Gastroesophageal sphincter (tissue), 4 donors: ENCODE data around the gene CCL17. TPM values are rescaled to one million over a fixed set of nuclear protein-coding genes. Genes with fewer than 3 reads are reported as not detected.
"Not testable (repeated sequence)": the region's sequence is repeated elsewhere in the genome, so short reads cannot be mapped to it uniquely, and the experiment has no call there.

ENCODE experiments used
- ATAC-seq: fragments of 150-250 bp; one replicate; pipeline ENCODE4 v1.9.1; 2016; ENCODE audit warnings: mild to moderate bottlenecking, moderate library complexity
- H3K27ac ChIP-seq, 4 donors: fragments of 200-600 bp; sonication (generic) in 3 of 4; 1 replicate in 3 of 4; 2 replicates in 1 of 4; pipeline ENCODE4 v1.5.1; 2016 to 2019
- H3K27me3 ChIP-seq: fragments of 200-600 bp; sonication (generic); one replicate; pipeline ENCODE4 v1.5.1; 2019
- H3K36me3 ChIP-seq, 2 donors: fragments of 200-600 bp; sonication (generic); one replicate each; pipeline ENCODE4 v1.5.1; 2019; ENCODE audit warnings: control low read depth in 1 of 2
- H3K4me1 ChIP-seq, 3 donors: fragments of 200-600 bp; sonication (generic); 1 replicate in 2 of 3; 2 replicates in 1 of 3; pipeline ENCODE4 v1.5.1; 2016 to 2019; ENCODE audit warnings: control low read depth in 2 of 3
- H3K4me3 ChIP-seq, 2 donors: fragments of 200-600 bp; sonication (generic); one replicate each; pipeline ENCODE4 v1.5.1; 2019; ENCODE audit warnings: mild to moderate bottlenecking in 1 of 2, moderate library complexity in 1 of 2
- H3K9me3 ChIP-seq, 3 donors: fragments of 200-600 bp; sonication (generic); one replicate each; pipeline ENCODE4 v1.5.1; 2017 to 2019; ENCODE audit warnings: control low read depth in 2 of 3
- CTCF ChIP-seq, 4 experiments: fragments of 200-600 bp in 2 of 4; fragments of 450-650 bp in 2 of 4; sonication (generic) in 1 of 4; IDR thresholded peaks; one replicate each; pipeline ENCODE4 v1.5.1; 2017 to 2019; ENCODE audit warnings: antibody characterized with exemption in 4 of 4, mild to moderate bottlenecking in 2 of 4, moderate library complexity in 2 of 4
- EP300 ChIP-seq: sonication (generic); formaldehyde crosslinking; IDR thresholded peaks from one replicate; pipeline ENCODE4 v1.6.1; 2017; ENCODE audit warnings: antibody characterized with exemption, mild to moderate bottlenecking
- POLR2A ChIP-seq, 2 donors: fragments of 450-650 bp; IDR thresholded peaks; one replicate each; pipeline ENCODE4 v1.6.1; 2017; ENCODE audit warnings: antibody characterized with exemption in 2 of 2, mild to moderate bottlenecking in 2 of 2, moderate library complexity in 1 of 2
- POLR2AphosphoS5 ChIP-seq: sonication (generic); formaldehyde crosslinking; IDR thresholded peaks from one replicate; pipeline ENCODE4 v1.6.1; 2017; ENCODE audit warnings: antibody characterized with exemption
- WGBS, 2 donors: methylation state at CpG; one replicate each; pipeline ENCODE4 v1.1.5; 2018; ENCODE audit warnings: low coverage in 1 of 2; 5-methylcytosine and 5-hydroxymethylcytosine counted together
- total RNA-seq, 4 donors: library from RNA; depleted of rRNA; stranded (reverse); fragments of >200 nt; gene quantifications; one replicate each; pipeline ENCODE4 v1.1.0, GENCODE V29; 2016

CCL17 gene
- total RNA-seq, 4 donors from 2014 or later, result not detected

DNA sequence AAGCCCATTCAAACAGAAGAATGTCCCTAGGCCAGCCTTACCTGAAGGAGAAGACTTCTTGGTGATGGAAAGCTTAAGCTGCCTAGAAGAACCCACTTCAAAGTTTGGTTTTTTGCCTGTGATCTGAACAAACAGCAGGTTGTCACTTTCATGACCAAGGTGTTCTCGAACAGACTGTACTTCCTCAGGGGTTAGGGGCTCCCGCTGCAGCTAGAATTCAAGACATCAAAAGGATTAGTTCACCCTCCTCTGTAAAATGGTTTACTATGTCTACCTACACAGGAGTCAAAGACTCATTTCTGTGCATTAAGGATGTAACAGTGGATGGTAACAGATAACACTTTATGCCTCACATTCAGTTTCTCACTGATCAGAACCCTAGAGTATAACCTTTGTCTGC lies 29.4 kb downstream of the CCL17 start:
- ATAC-seq, result no peak
- TF ChIP-seq POLR2AphosphoS5 (no peak), CTCF (IDR thresholded peaks at IDR 0.05) (no peak), POLR2A (IDR thresholded peaks at IDR 0.05) (no peak)
- WGBS, 2 donors, result 72 to 100% methylated on average over 1 to 2 of the region's 2 CpGs
- no peaks in the 10 kb centered on the region for H3K27me3 ChIP-seq
- H3K4me3 ChIP-seq, result no peak overlapping the region
- no peak overlapping the region for H3K27ac ChIP-seq
- no peaks in the 10 kb centered on the region for H3K4me1 ChIP-seq
- H3K36me3 ChIP-seq, result peaks cover 8 to 100% of the 10 kb centered on the region in 2 donors
- no peaks in the 10 kb centered on the region for H3K9me3 ChIP-seq

GRCh38 chr16:57435838-57436237 lies 31.3 kb downstream of the CCL17 start:
- Histone ChIP-seq H3K36me3 (peaks cover 6 to 100% of the 10 kb centered on the region in 2 donors), H3K4me3 (no peak overlapping the region), H3K4me1 (no peaks in the 10 kb centered on the region), H3K27me3 (no peaks in the 10 kb centered on the region), H3K27ac (no peak overlapping the region), H3K9me3 (no peaks in the 10 kb centered on the region)
- TF ChIP-seq POLR2AphosphoS5, result no peak
- TF ChIP-seq POLR2A (IDR thresholded peaks at IDR 0.05), result no peak
- no peak for TF ChIP-seq CTCF (IDR thresholded peaks at IDR 0.05)
- TF ChIP-seq EP300, result no peak
- WGBS, 2 donors, result 82% methylated on average over 1 of the region's 1 CpG; no CpG with 5 or more reads in 1 of the 2 donors
- ATAC-seq, result no peak

- WGBS, 2 donors, result 95 to 100% methylated on average over 7 to 8 of the region's 8 CpGs
- H3K36me3 ChIP-seq, result peaks cover 0 to 58% of the 10 kb centered on the region in 2 donors
- ATAC-seq, result not testable (repeated sequence)
Measured at GRCh38 chr16:57439947-57440346, 35.4 kb downstream of the CCL17 start.

DNA sequence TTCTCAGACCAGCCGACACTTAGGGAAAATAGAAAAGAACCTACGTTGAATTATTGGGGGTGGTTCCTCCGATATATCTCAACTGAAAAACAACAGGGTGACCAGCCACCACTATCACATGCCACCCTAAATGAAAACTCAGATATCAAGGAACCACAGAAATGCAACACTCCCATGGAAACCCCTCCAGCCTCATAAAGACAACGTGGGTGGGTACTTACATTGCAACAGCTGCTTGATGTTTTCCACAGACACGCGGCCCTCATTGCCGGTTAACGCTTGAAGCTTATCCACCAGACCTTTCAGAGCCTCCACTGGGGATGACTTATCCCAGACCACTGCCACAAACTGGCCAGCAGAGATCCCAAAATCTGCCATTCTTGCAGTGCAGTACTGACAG lies 36.0 kb downstream of the CCL17 start:
- H3K36me3 ChIP-seq, result peaks cover 0 to 52% of the 10 kb centered on the region in 2 donors
- H3K4me3 ChIP-seq, H3K4me1 ChIP-seq, H3K27me3 ChIP-seq, H3K9me3 ChIP-seq, ATAC-seq, H3K27ac ChIP-seq: not testable (repeated sequence)
- 96 to 98% methylated on average over 8 of the region's 8 CpGs for WGBS, 2 donors

More at GRCh38 chr16:57439947-57440346, 35.4 kb downstream of the CCL17 start:
- H3K4me3 ChIP-seq, H3K27me3 ChIP-seq, H3K9me3 ChIP-seq, H3K27ac ChIP-seq, H3K4me1 ChIP-seq: not testable (repeated sequence)

- no peaks in the 10 kb centered on the region for H3K27me3 ChIP-seq
- no peak overlapping the region for H3K4me3 ChIP-seq
- WGBS, 2 donors, result 66 to 68% methylated on average over 2 to 3 of the region's 3 CpGs
- TF ChIP-seq CTCF (IDR thresholded peaks at IDR 0.05) (no peak), EP300 (no peak), POLR2AphosphoS5 (no peak), POLR2A (IDR thresholded peaks at IDR 0.05) (no peak)
- no peak overlapping the region for H3K27ac ChIP-seq
- peaks cover 0 to 11% of the 10 kb centered on the region in 2 donors for H3K36me3 ChIP-seq
- no peak for ATAC-seq
- H3K9me3 ChIP-seq, result no peaks in the 10 kb centered on the region
- peaks cover 0 to 41% (median 12%) of the 10 kb centered on the region in 3 donors for H3K4me1 ChIP-seq
Measured at GRCh38 chr16:57444711-57445110, 40.1 kb downstream of the CCL17 start.

DNA sequence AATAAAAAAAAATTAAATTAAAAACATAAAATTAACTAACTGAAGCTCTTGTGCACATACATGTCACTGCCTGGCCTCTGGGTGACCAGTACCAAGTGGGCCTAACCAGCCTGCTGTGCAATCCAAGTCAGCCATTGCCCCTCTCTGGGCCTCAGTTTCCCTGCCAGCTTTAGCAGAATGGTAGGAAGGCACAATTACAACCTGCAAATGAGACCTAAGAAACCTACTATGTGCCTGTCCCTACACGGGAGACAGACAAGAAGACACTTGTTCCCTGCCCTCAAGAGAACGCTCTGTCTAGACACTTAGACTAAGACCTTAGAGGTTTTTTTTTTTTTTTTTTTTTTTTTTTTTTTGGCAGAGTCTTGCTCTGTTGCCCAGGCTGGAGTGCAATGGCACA lies 40.9 kb downstream of the CCL17 start:
- Histone ChIP-seq H3K27ac (no peak overlapping the region), H3K4me1 (peaks cover 0 to 49% (median 12%) of the 10 kb centered on the region in 3 donors), H3K9me3 (no peaks in the 10 kb centered on the region), H3K36me3 (peaks cover 0 to 3% of the 10 kb centered on the region in 2 donors), H3K27me3 (no peaks in the 10 kb centered on the region), H3K4me3 (no peak overlapping the region)
- TF ChIP-seq EP300 (no peak), POLR2AphosphoS5 (no peak), CTCF (IDR thresholded peaks at IDR 0.05) (no peak), POLR2A (IDR thresholded peaks at IDR 0.05) (no peak)
- WGBS, 2 donors, result 93 to 100% methylated on average over 2 of the region's 2 CpGs
- no peak for ATAC-seq
